ENCODE results near the gene CALML3. TPM values are rescaled to one million over a fixed set of nuclear protein-coding genes. Genes with fewer than 3 reads are reported as not detected.

Gene CALML3
- total and polyA plus RNA-seq, 10 of the 15 experiments (the other 5 are each of a cell fraction or from before 2014, with no cell fraction given): not detected

- in situ Hi-C loops (cut with MboI): no loop called here
- intact Hi-C loops (cut with micrococcal nuclease; ENCODE audit: unreplicated experiment): no loop called here
- 43% methylated on average over 6 of the region's 6 CpGs for WGBS (ENCODE audit: insufficient coverage, insufficient replicate concordance, low lambda C conversion rate, missing lambda C conversion rate)
- Histone ChIP-seq H3K79me2 (ENCODE audit: control insufficient read depth, insufficient read depth, low read length) (no peaks in the 10 kb centered on the region), H3K27me3 (replicated peaks in 1 of 2; ENCODE audit: control insufficient read depth in 2 of 2, insufficient read depth in 2 of 2, low read length in 1 of 2) (peaks cover 2 to 5% of the 10 kb centered on the region in 2 experiments), H2AFZ (ENCODE audit: control insufficient read depth, low read depth, low read length) (no peak overlapping the region), H4K20me1 (ENCODE audit: control insufficient read depth, insufficient read depth) (no peaks in the 10 kb centered on the region), H3K9ac (ENCODE audit: control insufficient read depth, insufficient read depth, low read length) (no peak overlapping the region), H3K27ac (ENCODE audit: control insufficient read depth, insufficient read depth) (no peak overlapping the region), H3K4me2 (ENCODE audit: control insufficient read depth, insufficient read depth) (no peak overlapping the region), H3K9me3 (replicated peaks; ENCODE audit: control insufficient read depth, insufficient read depth, low read length) (no peaks in the 10 kb centered on the region), H3K36me3 (ENCODE audit: control insufficient read depth in 2 of 2, insufficient read depth in 2 of 2, low read length in 1 of 2) (no peaks in the 10 kb centered on the region), H3K4me3 (no peak overlapping the region), H3K4me1 (ENCODE audit: control insufficient read depth, insufficient read depth, low read length) (no peaks in the 10 kb centered on the region)
- SMC1A ChIA-PET (ENCODE audit: uncharacterized antibody, unreplicated experiment): interaction anchor here (0.6 to 2.0 kb wide), 2 partner anchors 129 to 1802 kb away, joined by 3 to 5 read pairs; no protein-coding TSS in a partner anchor
- CTCF ChIA-PET: interaction anchor here (0.9 kb wide), 1 partner anchor 58 kb away, joined by 3 read pairs; no protein-coding TSS in a partner anchor
- BruUV-seq (replicated peaks): no TSS peak
- no peak for ATAC-seq
- no peak for FAIRE-seq
- DNase-seq (ENCODE audit: low read depth, low spot score): no peak
- TF ChIP-seq ATF7 (IDR thresholded peaks at IDR 0.05; ENCODE audit: low read depth) (no peak), ZNF687 (IDR thresholded peaks at IDR 0.05) (no peak), HDGF (IDR thresholded peaks at IDR 0.05) (no peak), TAF1 (IDR thresholded peaks at IDR 0.05; ENCODE audit: borderline replicate concordance, low read depth, low read length) (no peak), PML (IDR thresholded peaks at IDR 0.05; ENCODE audit: low read length) (no peak), CBX3 (IDR thresholded peaks at IDR 0.05; ENCODE audit: borderline replicate concordance, low read depth) (no peak), SRF (IDR thresholded peaks at IDR 0.05; ENCODE audit: low read depth in 2 of 2, low read length in 2 of 2) (no peak), KDM1A (IDR thresholded peaks at IDR 0.05; ENCODE audit: borderline replicate concordance) (no peak), PRDM15 (CRISPR knock-in tag; IDR thresholded peaks at IDR 0.05) (no peak), HDAC2 (IDR thresholded peaks at IDR 0.05) (no peak), ESRRA (IDR thresholded peaks at IDR 0.05; ENCODE audit: low read length) (no peak), ZNF622 (IDR thresholded peaks at IDR 0.05) (no peak), TCF12 (IDR thresholded peaks at IDR 0.05; ENCODE audit: low read depth, low read length) (no peak), PAX8 (IDR thresholded peaks at IDR 0.05) (no peak), SP1 (IDR thresholded peaks at IDR 0.05; ENCODE audit: low read depth, low read length) (no peak), CEBPB (IDR thresholded peaks at IDR 0.05; ENCODE audit: borderline replicate concordance in 1 of 2, low read depth in 2 of 2, low read length in 2 of 2) (no peak), IRF5 (IDR thresholded peaks at IDR 0.05; ENCODE audit: borderline replicate concordance) (no peak)
- POLR2A ChIA-PET: no interaction called here
- RAD21 ChIA-PET (ENCODE audit: unreplicated experiment): interaction anchor here (0.9 kb wide), 1 partner anchor 72 kb away, joined by 3 read pairs; the partner anchor contains the start of gene CALML5
These were observed 47.1 kb downstream of the CALML3 start for GRCh38 chr10:5571826-5572225.

Data from GM12878 (cell line).